Measurements from ENCODE around the gene ASAP3. TPM values are rescaled to one million over a fixed set of nuclear protein-coding genes. Genes with fewer than 3 reads are reported as not detected.
A peak's percentile ranks its signal among the peaks of the same experiment; 100 is the strongest.

ASAP3 gene
- polyA plus RNA-seq, 2 of the 4 experiments (the other 2 are of a cell fraction) = 4.0 to 5.2 TPM

DNA sequence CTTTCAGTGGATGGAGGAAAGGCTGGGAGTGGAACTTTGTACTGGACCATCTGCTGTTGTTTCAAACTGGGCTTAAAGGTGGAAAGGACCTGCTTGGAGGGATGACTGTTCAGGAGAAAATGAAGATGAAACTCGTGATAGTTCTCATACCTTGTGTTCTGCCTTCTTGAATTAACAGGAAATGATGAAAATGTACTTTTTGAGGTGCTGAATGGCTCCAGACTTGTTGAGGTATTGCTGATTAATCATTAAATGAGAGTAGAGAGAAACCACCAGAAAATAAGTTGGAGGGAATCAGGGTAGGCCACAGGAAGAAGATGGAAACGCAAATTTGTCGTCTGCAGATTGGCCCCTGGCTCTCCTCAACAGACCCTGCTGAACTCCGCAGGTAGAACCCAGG is 88.1 kb downstream of the ASAP3 start:
- Histone ChIP-seq H3K4me3 (no peak overlapping the region), H3K27ac (no peak overlapping the region), H3K4me1 (no peaks in the 10 kb centered on the region), H3K4me2 (no peak overlapping the region), H3K9me3 (no peaks in the 10 kb centered on the region)
- POLR2A ChIA-PET = no interaction called here
- DNase-seq (ENCODE audit: low read depth in 1 of 2, low spot score in 1 of 2) = no peak
- 76% methylated on average over 4 of the region's 4 CpGs for WGBS (ENCODE audit: missing lambda C conversion rate)
- no peak for FAIRE-seq
- no peak for ATAC-seq
- CTCF ChIA-PET = interaction anchor here (0.6 kb wide), 1 partner anchor 27 kb away, joined by 3 read pairs; no protein-coding TSS in a partner anchor
- TF ChIP-seq TFCP2L1 (CRISPR knock-in tag; IDR thresholded peaks at IDR 0.05) (no peak), MAFK (IDR thresholded peaks at IDR 0.05; ENCODE audit: partially characterized antibody) (peak; percentile 62)

DNA sequence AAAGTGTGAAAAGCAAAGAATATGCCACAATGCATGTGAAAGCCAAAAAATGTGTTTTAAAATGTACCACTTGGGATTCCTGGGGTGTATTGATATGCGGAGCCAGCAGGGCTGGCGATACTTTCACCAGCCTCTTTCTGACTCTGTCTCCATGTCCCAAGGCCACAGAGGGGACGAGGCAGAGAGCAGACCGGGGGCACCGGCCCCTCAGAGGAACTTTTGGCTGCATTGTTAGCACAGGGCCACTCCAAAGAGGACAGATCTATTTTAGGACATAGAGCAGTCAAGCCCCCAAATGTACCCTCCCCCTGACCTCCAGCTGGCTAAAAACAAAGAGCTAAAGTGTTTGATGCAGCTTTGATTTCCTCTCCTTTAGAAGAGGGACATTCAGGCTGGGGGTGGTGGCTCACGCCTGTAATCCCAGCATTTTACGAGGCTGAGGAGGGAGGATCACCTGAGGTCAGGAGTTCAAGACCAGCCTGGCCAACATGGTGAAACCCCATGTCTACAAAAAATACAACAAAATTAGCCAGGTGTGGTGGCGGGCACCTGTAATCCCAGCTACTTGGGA is 88.7 kb downstream of the ASAP3 start:
- TF ChIP-seq, protein P1, sequence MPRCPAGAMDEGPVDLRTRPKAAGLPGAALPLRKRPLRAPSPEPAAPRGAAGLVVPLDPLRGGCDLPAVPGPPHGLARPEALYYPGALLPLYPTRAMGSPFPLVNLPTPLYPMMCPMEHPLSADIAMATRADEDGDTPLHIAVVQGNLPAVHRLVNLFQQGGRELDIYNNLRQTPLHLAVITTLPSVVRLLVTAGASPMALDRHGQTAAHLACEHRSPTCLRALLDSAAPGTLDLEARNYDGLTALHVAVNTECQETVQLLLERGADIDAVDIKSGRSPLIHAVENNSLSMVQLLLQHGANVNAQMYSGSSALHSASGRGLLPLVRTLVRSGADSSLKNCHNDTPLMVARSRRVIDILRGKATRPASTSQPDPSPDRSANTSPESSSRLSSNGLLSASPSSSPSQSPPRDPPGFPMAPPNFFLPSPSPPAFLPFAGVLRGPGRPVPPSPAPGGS (IDR thresholded peaks at IDR 0.05) = no peak
- TF ChIP-seq CEBPB (IDR thresholded peaks at IDR 0.05) (no peak), HDAC2 (IDR thresholded peaks at IDR 0.05) (no peak), SREBF2 (IDR thresholded peaks at IDR 0.05) (no peak), NPAS2 (CRISPR knock-in tag; IDR thresholded peaks at IDR 0.05; ENCODE audit: borderline replicate concordance) (no peak)
- DNase-seq (ENCODE audit: low read depth in 1 of 2, low spot score in 1 of 2) (no peak), ATAC-seq (no peak), FAIRE-seq (no peak)
- Histone ChIP-seq H3K4me2 (no peak overlapping the region), H3K4me3 (no peak overlapping the region), H3K4me1 (no peaks in the 10 kb centered on the region), H3K9me3 (no peaks in the 10 kb centered on the region), H3K27ac (no peak overlapping the region)
- WGBS (ENCODE audit: missing lambda C conversion rate) = 79% methylated on average over 8 of the region's 8 CpGs
- CTCF ChIA-PET = interaction anchor here (0.6 to 2.8 kb wide), 2 partner anchors 8 to 27 kb away, joined by 3 to 27 read pairs; no protein-coding TSS in a partner anchor
- POLR2A ChIA-PET = no interaction called here

DNA sequence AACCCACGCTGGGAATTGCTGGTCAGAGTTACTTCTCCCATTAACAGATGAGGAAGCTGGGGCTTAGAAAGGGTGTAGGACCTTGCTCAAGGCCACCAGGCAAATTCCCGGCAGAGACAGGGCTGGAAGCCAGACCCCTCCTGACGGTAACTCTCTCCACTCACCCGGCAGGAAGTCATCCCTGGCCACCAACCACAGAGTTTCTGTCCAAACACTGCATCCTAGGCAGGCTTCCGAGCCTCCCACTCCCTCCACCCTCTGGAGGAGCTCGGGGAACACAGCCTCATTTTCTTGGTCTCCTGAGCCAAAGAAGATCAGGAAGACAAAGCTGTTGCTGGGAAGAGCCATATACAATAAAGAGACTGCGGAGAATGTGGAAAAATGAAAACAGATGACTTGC is 89.3 kb downstream of the ASAP3 start:
- FAIRE-seq (no peak), DNase-seq (ENCODE audit: low read depth in 1 of 2, low spot score in 1 of 2) (no peak), ATAC-seq (no peak)
- ChIA-PET CTCF (interaction anchor here (1.9 to 2.8 kb wide), 2 partner anchors 9 to 14 kb away, joined by 7 to 27 read pairs; no protein-coding TSS in a partner anchor), POLR2A (no interaction called here)
- H3K27ac ChIP-seq = peak overlapping the region in 1 of 2 experiments; percentile 33; a peak in 1 of 6 replicates
- no peak overlapping the region for H3K4me2 ChIP-seq
- WGBS (ENCODE audit: missing lambda C conversion rate) = 82% methylated on average over 7 of the region's 7 CpGs
- no peak overlapping the region for H3K4me3 ChIP-seq
- H3K4me1 ChIP-seq = no peaks in the 10 kb centered on the region
- TF ChIP-seq ZNF302 (CRISPR knock-in tag; IDR thresholded peaks at IDR 0.05) = no peak
- TF ChIP-seq NPAS2 (CRISPR knock-in tag; IDR thresholded peaks at IDR 0.05; ENCODE audit: borderline replicate concordance) = no peak
- TF ChIP-seq HOXB13 (CRISPR knock-in tag; IDR thresholded peaks at IDR 0.05; ENCODE audit: low read depth) = no peak
- no peak for TF ChIP-seq GATA3 (IDR thresholded peaks at IDR 0.05; ENCODE audit: borderline replicate concordance)
- no peak for TF ChIP-seq MAZ (IDR thresholded peaks at IDR 0.05; ENCODE audit: borderline replicate concordance, low read depth, low read length)
- no peak for TF ChIP-seq PHF8 (IDR thresholded peaks at IDR 0.05; ENCODE audit: borderline replicate concordance, low read depth)
- TF ChIP-seq CHD2 (IDR thresholded peaks at IDR 0.05; ENCODE audit: low read length, partially characterized antibody) = no peak
- no peak for TF ChIP-seq SREBF2 (IDR thresholded peaks at IDR 0.05)
- TF ChIP-seq POLR2A (IDR thresholded peaks at IDR 0.05; ENCODE audit: low read length) = no peak
- TF ChIP-seq, protein P2, sequence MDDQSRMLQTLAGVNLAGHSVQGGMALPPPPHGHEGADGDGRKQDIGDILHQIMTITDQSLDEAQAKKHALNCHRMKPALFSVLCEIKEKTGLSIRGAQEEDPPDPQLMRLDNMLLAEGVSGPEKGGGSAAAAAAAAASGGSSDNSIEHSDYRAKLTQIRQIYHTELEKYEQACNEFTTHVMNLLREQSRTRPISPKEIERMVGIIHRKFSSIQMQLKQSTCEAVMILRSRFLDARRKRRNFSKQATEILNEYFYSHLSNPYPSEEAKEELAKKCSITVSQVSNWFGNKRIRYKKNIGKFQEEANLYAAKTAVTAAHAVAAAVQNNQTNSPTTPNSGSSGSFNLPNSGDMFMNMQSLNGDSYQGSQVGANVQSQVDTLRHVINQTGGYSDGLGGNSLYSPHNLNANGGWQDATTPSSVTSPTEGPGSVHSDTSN (IDR thresholded peaks at IDR 0.05) = no peak
- no peak for TF ChIP-seq CHD4 (IDR thresholded peaks at IDR 0.05; ENCODE audit: borderline replicate concordance)
- no peak for TF ChIP-seq CBX8 (IDR thresholded peaks at IDR 0.05)
- no peak for TF ChIP-seq FOXS1 (CRISPR knock-in tag; IDR thresholded peaks at IDR 0.05)
- TF ChIP-seq EHMT2 (IDR thresholded peaks at IDR 0.05; ENCODE audit: low read depth) = no peak
- no peaks in the 10 kb centered on the region for H3K9me3 ChIP-seq

DNA sequence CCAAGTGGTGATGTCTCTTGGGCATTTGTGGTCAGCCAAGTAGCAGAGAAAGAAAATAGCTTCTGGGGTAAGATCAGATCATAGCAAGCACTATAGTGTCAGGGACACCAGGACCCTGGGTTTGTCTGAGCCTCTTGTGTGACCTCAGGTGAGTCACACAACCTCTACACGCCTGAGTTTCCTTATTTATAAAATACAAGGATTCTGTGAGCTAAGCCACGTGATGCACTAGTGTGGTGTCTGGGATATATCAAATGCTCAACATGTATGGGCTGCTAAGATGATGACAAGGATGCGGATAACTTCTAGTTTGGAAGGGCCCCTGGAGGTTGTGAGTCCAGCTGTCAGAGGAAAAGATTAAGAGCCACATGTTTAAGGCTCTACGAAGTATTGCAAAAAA is 89.8 kb downstream of the ASAP3 start:
- Histone ChIP-seq H3K27ac (0 out of 6 replicates have a peak overlapping the region, but pooled peaks of 1 of the 2 experiments have one; percentile 33), H3K9me3 (no peaks in the 10 kb centered on the region), H3K4me1 (no peaks in the 10 kb centered on the region), H3K4me3 (no peak overlapping the region), H3K4me2 (no peak overlapping the region)
- FAIRE-seq (no peak), ATAC-seq (no peak), DNase-seq (ENCODE audit: low read depth in 1 of 2, low spot score in 1 of 2) (no peak)
- CTCF ChIA-PET = interaction anchor here (0.9 to 2.8 kb wide), 4 partner anchors 9 to 103 kb away, joined by 3 to 27 read pairs (median 5); no protein-coding TSS in a partner anchor
- TF ChIP-seq, protein P3, sequence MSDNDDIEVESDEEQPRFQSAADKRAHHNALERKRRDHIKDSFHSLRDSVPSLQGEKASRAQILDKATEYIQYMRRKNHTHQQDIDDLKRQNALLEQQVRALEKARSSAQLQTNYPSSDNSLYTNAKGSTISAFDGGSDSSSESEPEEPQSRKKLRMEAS (IDR thresholded peaks at IDR 0.05) = no peak
- TF ChIP-seq MAFK (IDR thresholded peaks at IDR 0.05; ENCODE audit: partially characterized antibody) (no peak), FOSL2 (IDR thresholded peaks at IDR 0.05) (no peak), FOSL2 (CRISPR knock-in tag; IDR thresholded peaks at IDR 0.05) (no peak), JUNB (IDR thresholded peaks at IDR 0.05) (no peak), CBX8 (IDR thresholded peaks at IDR 0.05) (no peak), SREBF2 (IDR thresholded peaks at IDR 0.05) (no peak), HEYL (CRISPR knock-in tag; IDR thresholded peaks at IDR 0.05) (no peak), CHD4 (IDR thresholded peaks at IDR 0.05; ENCODE audit: borderline replicate concordance) (no peak), FOXS1 (CRISPR knock-in tag; IDR thresholded peaks at IDR 0.05) (no peak), RAD21 (conservative IDR thresholded peaks at IDR 0.05 in 1 of 2, IDR thresholded peaks at IDR 0.05 in 1 of 2) (no peak), NFE2L2 (conservative IDR thresholded peaks at IDR 0.05; ENCODE audit: low read length) (no peak), KDM1A (IDR thresholded peaks at IDR 0.05; ENCODE audit: low read depth) (no peak)
- 66% methylated on average over 4 of the region's 4 CpGs for WGBS (ENCODE audit: missing lambda C conversion rate)
- POLR2A ChIA-PET = no interaction called here

Measured in A549 (cell line).